Fibroblast of lung (primary cell): ENCODE results near the gene BLOC1S5.

ENCODE experiments used
- CTCF ChIP-seq, 2 donors: IDR thresholded peaks in 1 of 2; conservative IDR thresholded peaks in 1 of 2; 1 replicate in 1 of 2; 2 replicates in 1 of 2; pipeline ENCODE4 v1.5.1; 2011 to 2012; ENCODE audit warnings: low read length in 2 of 2, control low read depth in 1 of 2, inconsistent platforms in 1 of 2, low read depth in 1 of 2, mild to moderate bottlenecking in 1 of 2
- EZH2 ChIP-seq: IDR thresholded peaks from 2 replicates; pipeline ENCODE4 v1.5.1; 2012; ENCODE audit warnings: low read length, control low read depth, mild to moderate bottlenecking; ENCODE audit errors: missing control alignments

- TF ChIP-seq CTCF (conservative IDR thresholded peaks at IDR 0.05 in 1 of 2, IDR thresholded peaks at IDR 0.05 in 1 of 2; ENCODE audit: low read depth in 1 of 2, low read length in 2 of 2) (no peak), EZH2 (no peak)
Observed at GRCh38 chr6:8110117-8110721, 46.0 kb upstream of the BLOC1S5 start.
